ENCODE data around the gene CUL7.

The CUL7 gene

GRCh38 chr6:43070028-43070632 lies 16.5 kb upstream of the CUL7 start:
- TF ChIP-seq CTCF (IDR thresholded peaks at IDR 0.05; ENCODE audit: low read depth, low read length, missing control alignments) = peak; percentile 62
- no peak for DNase-seq (ENCODE audit: extremely low read depth, low read depth)

GRCh38 chr6:43062818-43063217 lies 9.2 kb upstream of the CUL7 start:
- TF ChIP-seq CTCF (IDR thresholded peaks at IDR 0.05; ENCODE audit: low read depth, low read length, missing control alignments) = no peak
- DNase-seq (ENCODE audit: extremely low read depth, low read depth) = no peak

More at GRCh38 chr6:43070028-43070632, 16.5 kb upstream of the CUL7 start:
- H3K4me3 ChIP-seq (replicated peaks; ENCODE audit: low read depth, low read length) = no peak overlapping the region

DNA sequence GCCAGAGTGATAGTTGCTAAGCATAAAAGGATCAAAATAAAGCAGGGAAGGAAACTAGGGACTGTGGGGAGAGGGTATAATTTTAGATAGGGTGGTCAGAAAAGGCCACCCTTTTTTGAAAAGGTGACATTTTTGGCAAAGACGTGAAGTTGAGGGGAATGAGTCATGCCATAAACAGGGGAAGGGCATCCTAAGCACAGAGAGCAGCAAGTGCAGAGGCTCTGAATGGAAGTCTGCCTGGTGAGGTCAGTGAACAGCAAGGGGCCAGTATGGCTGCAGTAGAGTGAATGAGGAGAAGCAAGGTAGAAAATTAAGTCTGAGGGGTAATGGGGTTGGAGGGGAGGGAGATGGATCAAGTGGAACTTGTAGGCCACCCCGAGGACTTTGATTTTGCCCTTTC lies 8.2 kb upstream of the CUL7 start:
- DNase-seq (ENCODE audit: extremely low read depth, low read depth) = no peak
- TF ChIP-seq CTCF (IDR thresholded peaks at IDR 0.05; ENCODE audit: low read depth, low read length, missing control alignments) = no peak
- no peak overlapping the region for H3K4me3 ChIP-seq (replicated peaks; ENCODE audit: low read depth, low read length)

More at GRCh38 chr6:43062818-43063217, 9.2 kb upstream of the CUL7 start:
- H3K4me3 ChIP-seq (replicated peaks; ENCODE audit: low read depth, low read length) = no peak overlapping the region

DNA sequence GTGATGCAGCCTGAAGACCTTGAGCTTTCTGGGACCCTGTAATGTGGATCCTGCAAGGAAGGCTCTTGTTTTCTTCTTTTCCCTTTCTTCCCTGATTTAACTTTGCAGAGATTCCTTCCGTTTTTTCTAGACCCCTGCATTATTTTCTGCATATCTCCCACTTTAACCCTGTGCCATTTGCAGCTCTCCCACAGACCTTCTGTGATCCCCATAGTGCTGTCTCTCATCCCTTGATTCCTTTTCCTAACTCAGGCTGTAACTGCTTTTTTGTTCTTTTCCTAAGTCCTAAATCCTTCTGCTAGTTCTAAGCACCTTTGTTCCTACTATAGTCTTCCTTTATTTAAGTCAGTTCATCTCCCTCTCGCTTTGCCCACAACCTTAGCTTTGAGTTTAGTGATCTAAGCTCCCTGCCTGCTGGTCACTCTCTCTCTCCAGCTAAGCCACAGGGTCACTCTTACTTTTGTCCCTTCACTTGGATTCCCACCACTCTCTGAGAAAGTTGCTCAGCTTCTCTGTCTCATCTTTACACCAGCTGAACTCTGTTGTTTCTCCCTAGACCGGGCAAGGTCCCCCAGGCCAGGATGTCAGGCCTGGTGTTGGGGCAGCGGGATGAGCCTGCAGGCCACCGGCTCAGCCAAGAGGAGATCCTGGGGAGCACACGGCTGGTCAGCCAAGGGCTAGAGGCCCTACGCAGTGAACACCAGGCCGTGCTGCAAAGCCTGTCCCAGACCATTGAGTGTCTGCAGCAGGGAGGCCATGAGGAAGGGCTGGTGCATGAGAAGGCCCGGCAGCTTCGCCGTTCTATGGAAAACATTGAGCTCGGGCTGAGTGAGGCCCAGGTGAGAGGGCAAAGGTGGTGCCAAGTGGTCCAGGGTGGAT lies 7.3 kb upstream of the CUL7 start:
- no peak overlapping the region for H3K4me3 ChIP-seq (replicated peaks; ENCODE audit: low read depth, low read length)
- no peak for TF ChIP-seq CTCF (IDR thresholded peaks at IDR 0.05; ENCODE audit: low read depth, low read length, missing control alignments)
- no peak for DNase-seq (ENCODE audit: extremely low read depth, low read depth)

DNA sequence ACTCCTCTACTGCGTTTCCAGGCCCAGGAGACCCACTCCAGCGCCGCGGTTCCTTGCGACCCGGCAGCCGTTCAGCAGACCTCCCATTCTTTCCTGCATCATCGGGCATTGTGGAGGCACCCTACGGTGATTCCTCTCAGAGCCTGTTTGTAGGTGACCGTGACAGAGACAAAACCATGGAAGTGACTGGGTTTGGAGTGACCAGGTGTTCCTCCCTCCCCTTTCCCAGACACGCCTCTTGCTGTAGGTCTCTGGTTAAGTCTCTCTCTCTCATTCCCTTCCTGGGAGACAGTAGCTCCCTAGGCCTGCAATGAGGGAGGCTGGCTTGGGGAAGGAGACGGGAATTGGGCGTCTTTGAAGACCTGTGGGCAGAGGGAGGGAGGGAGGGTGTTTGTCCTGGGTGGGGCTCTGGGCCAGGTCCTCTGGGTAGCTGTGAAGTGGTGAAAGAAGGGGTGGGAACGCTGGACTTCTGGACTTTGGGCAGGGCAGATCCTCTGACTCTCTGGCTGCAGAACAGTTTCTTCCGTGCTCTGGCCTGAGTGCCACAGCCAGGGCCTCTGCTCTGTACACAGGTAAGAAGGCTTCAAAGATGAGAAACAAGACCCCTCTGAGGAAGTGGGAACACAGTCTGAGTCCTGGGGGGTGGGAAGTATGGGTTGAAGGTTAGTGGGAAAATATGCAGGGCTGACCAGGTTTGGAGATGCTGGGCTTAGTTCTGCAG lies 6.5 kb upstream of the CUL7 start:
- H3K4me3 ChIP-seq (replicated peaks; ENCODE audit: low read depth, low read length) = peak overlapping the region; percentile 100
- no peak for TF ChIP-seq CTCF (IDR thresholded peaks at IDR 0.05; ENCODE audit: low read depth, low read length, missing control alignments)
- DNase-seq (ENCODE audit: extremely low read depth, low read depth) = no peak

- peak; percentile 96 for DNase-seq (ENCODE audit: extremely low read depth, low read depth)
- no peak for TF ChIP-seq CTCF (IDR thresholded peaks at IDR 0.05; ENCODE audit: low read depth, low read length, missing control alignments)
- peak within 1 kb of the TSS; percentile 100 for H3K4me3 ChIP-seq (replicated peaks; ENCODE audit: low read depth, low read length)
Observed at GRCh38 chr6:43059168-43060033, 5.8 kb upstream of the CUL7 start, which contains the start of the genes KLC4 and MRPL2. Gene KLC4, plus strand, starts transcription at chr6:43059631. Its CDS starts 1,705 bp downstream, at chr6:43061336. Gene MRPL2, minus strand, starts transcription at chr6:43059434. Its CDS starts 53 bp downstream, at chr6:43059381.
